Fibroblast of skin of left biceps (primary cell): ENCODE data around the gene DLG2.

Source experiments
- DNase-seq, 2 experiments: peaks; one replicate each; pipeline ENCODE4 v3.0.0-alpha.2; 2013; ENCODE audit warnings: low read depth in 2 of 2

DLG2 gene

GRCh38 chr11:83924795-83925542, 1702.2 kb downstream of the DLG2 start:
- DNase-seq, result no peak

GRCh38 chr11:83923961-83924360, 1703.2 kb downstream of the DLG2 start:
- DNase-seq, result no peak

- no peak for DNase-seq
These were observed 1704.2 kb downstream of the DLG2 start for GRCh38 chr11:83922953-83923352.

GRCh38 chr11:83922318-83922717, 1704.8 kb downstream of the DLG2 start:
- DNase-seq, result no peak

- no peak for DNase-seq
These were observed 1705.5 kb downstream of the DLG2 start for GRCh38 chr11:83921447-83922192.

GRCh38 chr11:83918476-83918875, 1708.7 kb downstream of the DLG2 start:
- DNase-seq, result no peak

GRCh38 chr11:83914995-83915394, 1712.1 kb downstream of the DLG2 start:
- no peak for DNase-seq

- no peak for DNase-seq
These were observed 1717.3 kb downstream of the DLG2 start for GRCh38 chr11:83909579-83910534.

GRCh38 chr11:83908298-83908856, 1718.8 kb downstream of the DLG2 start:
- no peak for DNase-seq

GRCh38 chr11:83895516-83895915, 1731.6 kb downstream of the DLG2 start:
- no peak for DNase-seq

GRCh38 chr11:83881428-83881827, 1745.7 kb downstream of the DLG2 start:
- DNase-seq, result no peak

GRCh38 chr11:83871054-83871453, 1756.1 kb downstream of the DLG2 start:
- no peak for DNase-seq

GRCh38 chr11:83866655-83867054, 1760.5 kb downstream of the DLG2 start:
- DNase-seq, result no peak

- DNase-seq, result peak in 1 of 2 experiments; percentile 5
These were observed 1761.3 kb downstream of the DLG2 start for GRCh38 chr11:83865636-83866461.

GRCh38 chr11:83864412-83865057, 1762.6 kb downstream of the DLG2 start:
- no peak for DNase-seq

- no peak for DNase-seq
These were observed 1763.9 kb downstream of the DLG2 start for GRCh38 chr11:83863272-83863671.

GRCh38 chr11:83862691-83863090, 1764.5 kb downstream of the DLG2 start:
- DNase-seq, result no peak

GRCh38 chr11:83862033-83862432, 1765.1 kb downstream of the DLG2 start:
- DNase-seq, result no peak

- DNase-seq, result no peak
These were observed 1768.5 kb downstream of the DLG2 start for GRCh38 chr11:83858694-83859093.

GRCh38 chr11:83855237-83855636, 1771.9 kb downstream of the DLG2 start:
- no peak for DNase-seq
